ENCODE results near the gene C1orf122.

Gene C1orf122

DNA sequence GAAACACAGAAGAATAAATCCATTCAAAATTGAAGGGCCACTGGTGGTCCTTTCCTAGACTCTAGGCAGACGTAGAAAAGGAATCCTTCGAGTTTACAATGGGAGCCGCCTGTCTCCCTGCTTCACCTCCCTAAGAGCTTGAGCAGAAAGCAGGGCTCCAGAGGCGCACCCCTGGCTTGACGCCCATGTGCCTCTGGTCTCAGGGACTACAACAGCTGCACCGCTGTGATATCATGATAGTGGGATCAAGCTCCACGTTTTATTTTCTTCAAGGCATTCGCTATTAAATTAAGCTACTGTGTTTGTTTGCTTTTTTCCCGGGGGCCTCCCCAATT is 403 bp upstream of the C1orf122 start:
- H3K27ac ChIP-seq = peak overlapping the region; percentile 91
- TF ChIP-seq CTCF (conservative IDR thresholded peaks at IDR 0.05) = no peak
- TF ChIP-seq ZFX (IDR thresholded peaks at IDR 0.05) = no peak

GRCh38 chr1:37808369-37809319 is 1.1 kb downstream of the C1orf122 start:
- TF ChIP-seq CTCF (conservative IDR thresholded peaks at IDR 0.05) = no peak
- no peak for TF ChIP-seq ZFX (IDR thresholded peaks at IDR 0.05)

GRCh38 chr1:37809942-37810341 is 2.4 kb downstream of the C1orf122 start:
- TF ChIP-seq CTCF (conservative IDR thresholded peaks at IDR 0.05) (no peak), ZFX (IDR thresholded peaks at IDR 0.05) (no peak)
- H3K27ac ChIP-seq = no peak overlapping the region

More at GRCh38 chr1:37808369-37809319, 1.1 kb downstream of the C1orf122 start:
- peak overlapping the region; percentile 91 for H3K27ac ChIP-seq

DNA sequence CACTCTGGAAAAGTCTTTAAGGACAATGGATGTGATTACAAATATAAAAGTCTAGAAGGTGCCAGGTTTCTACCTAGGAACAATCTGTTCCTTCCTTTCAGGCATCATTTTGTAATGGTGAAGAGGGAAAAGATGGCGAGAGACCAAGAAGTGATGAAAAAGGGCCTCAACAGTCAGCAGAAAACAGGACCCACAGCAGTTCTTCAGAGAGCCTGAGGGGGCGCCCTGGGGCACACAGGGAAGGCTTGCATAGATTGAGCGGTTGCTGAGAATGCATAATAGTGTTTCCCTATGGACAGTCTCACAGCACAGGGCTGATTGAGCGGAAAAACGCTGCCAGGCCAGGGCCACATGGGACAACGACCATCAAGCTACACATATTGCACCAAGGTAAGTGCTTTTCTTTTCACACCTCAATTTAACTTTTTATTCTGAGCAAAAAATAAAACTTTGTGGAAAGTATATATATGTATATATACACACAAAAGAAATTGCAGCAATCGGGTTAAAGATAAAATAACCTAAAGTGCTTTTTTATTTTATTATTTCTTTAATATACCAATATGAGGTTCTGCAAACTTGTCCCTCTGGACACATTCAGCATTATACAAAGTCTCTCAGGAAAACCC is 3.6 kb downstream of the C1orf122 start:
- TF ChIP-seq ZFX (IDR thresholded peaks at IDR 0.05) = no peak
- peak; percentile 96 for TF ChIP-seq CTCF (conservative IDR thresholded peaks at IDR 0.05)
- H3K27ac ChIP-seq = no peak overlapping the region

GRCh38 chr1:37813529-37814145 is 6.0 kb downstream of the C1orf122 start:
- TF ChIP-seq ZFX (IDR thresholded peaks at IDR 0.05) (no peak), CTCF (conservative IDR thresholded peaks at IDR 0.05) (no peak)

GRCh38 chr1:37814252-37814651 is 6.7 kb downstream of the C1orf122 start:
- TF ChIP-seq ZFX (IDR thresholded peaks at IDR 0.05) = no peak
- TF ChIP-seq CTCF (conservative IDR thresholded peaks at IDR 0.05) = no peak
- H3K27ac ChIP-seq = no peak overlapping the region

More at GRCh38 chr1:37813529-37814145, 6.0 kb downstream of the C1orf122 start:
- no peak overlapping the region for H3K27ac ChIP-seq

DNA sequence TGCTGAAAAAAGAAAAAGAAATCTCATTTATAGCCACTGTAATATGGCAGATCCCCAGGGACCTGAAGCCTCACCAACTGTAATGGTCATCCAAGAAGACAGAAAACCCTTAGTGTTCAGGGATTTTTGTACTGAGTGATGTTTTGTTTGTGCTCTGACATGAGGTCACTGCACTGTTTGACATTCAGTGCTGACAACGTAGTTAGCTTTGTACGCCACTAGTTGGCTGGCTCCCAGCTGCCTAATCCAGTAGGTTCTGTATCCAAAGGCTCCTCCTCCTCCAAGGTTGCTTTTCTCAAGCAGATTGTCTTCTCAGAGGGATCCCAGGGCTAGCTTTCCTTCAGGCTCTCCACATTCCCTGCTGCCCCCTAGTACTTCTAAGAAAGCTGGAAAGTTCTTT is 9.9 kb downstream of the C1orf122 start:
- H3K27ac ChIP-seq = no peak overlapping the region; the same call in 1 of the 2 replicates
- TF ChIP-seq CTCF (conservative IDR thresholded peaks at IDR 0.05) (no peak), ZFX (IDR thresholded peaks at IDR 0.05) (no peak)
